ENCODE results near the gene GCNT2. TPM values are rescaled to one million over a fixed set of nuclear protein-coding genes. Genes with fewer than 3 reads are reported as not detected.
"Not testable (repeated sequence)": the region's sequence is repeated elsewhere in the genome, so short reads cannot be mapped to it uniquely, and the experiment has no call there.

GCNT2 gene
- total RNA-seq, 1 experiment from 2014 or later: 51.2 TPM

GRCh38 chr6:10580570-10580969 lies 59.4 kb downstream of the GCNT2 start:
- ChIA-PET CTCF (interaction anchor here (0.6 to 2.3 kb wide), 3 partner anchors 16 to 58 kb away, joined by 3 to 7 read pairs (median 3); no protein-coding TSS in a partner anchor), POLR2A (no interaction called here)
- no peak overlapping the region for H3K4me3 Mint-ChIP-seq
- peaks cover 9% of the 10 kb centered on the region; the same call in 1 of the 2 replicates for H3K36me3 Mint-ChIP-seq
- ATAC-seq (no peak), DNase-seq (ENCODE audit: low spot score) (no peak)
- H3K27ac Mint-ChIP-seq: peak overlapping the region; percentile 93
- peaks cover 77% of the 10 kb centered on the region for H3K4me1 Mint-ChIP-seq
- H3K27me3 Mint-ChIP-seq (ENCODE audit: low read depth): no peaks in the 10 kb centered on the region
- no peaks in the 10 kb centered on the region for H3K9me3 Mint-ChIP-seq
- TF ChIP-seq PRRX2 (CRISPR knock-in tag; IDR thresholded peaks at IDR 0.05) (no peak), TCF7 (CRISPR knock-in tag; IDR thresholded peaks at IDR 0.05; ENCODE audit: low read depth) (no peak), FOXP1 (CRISPR knock-in tag; IDR thresholded peaks at IDR 0.05; ENCODE audit: borderline replicate concordance) (no peak), ZNF138 (CRISPR knock-in tag; conservative IDR thresholded peaks at IDR 0.05) (no peak), ATF2 (CRISPR knock-in tag; IDR thresholded peaks at IDR 0.05; ENCODE audit: borderline replicate concordance, low read depth) (no peak), CREB1 (CRISPR knock-in tag; IDR thresholded peaks at IDR 0.05) (no peak), NFE2L1 (CRISPR knock-in tag; IDR thresholded peaks at IDR 0.05) (no peak), IRF2 (CRISPR knock-in tag; IDR thresholded peaks at IDR 0.05; ENCODE audit: borderline replicate concordance, low read depth) (no peak), JUN (CRISPR knock-in tag; IDR thresholded peaks at IDR 0.05) (no peak)
- TF ChIP-seq, protein P1, sequence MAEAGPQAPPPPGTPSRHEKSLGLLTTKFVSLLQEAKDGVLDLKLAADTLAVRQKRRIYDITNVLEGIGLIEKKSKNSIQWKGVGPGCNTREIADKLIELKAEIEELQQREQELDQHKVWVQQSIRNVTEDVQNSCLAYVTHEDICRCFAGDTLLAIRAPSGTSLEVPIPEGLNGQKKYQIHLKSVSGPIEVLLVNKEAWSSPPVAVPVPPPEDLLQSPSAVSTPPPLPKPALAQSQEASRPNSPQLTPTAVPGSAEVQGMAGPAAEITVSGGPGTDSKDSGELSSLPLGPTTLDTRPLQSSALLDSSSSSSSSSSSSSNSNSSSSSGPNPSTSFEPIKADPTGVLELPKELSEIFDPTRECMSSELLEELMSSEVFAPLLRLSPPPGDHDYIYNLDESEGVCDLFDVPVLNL (CRISPR knock-in tag; IDR thresholded peaks at IDR 0.05; ENCODE audit: borderline replicate concordance, low read depth): no peak
- TF ChIP-seq, protein P2, sequence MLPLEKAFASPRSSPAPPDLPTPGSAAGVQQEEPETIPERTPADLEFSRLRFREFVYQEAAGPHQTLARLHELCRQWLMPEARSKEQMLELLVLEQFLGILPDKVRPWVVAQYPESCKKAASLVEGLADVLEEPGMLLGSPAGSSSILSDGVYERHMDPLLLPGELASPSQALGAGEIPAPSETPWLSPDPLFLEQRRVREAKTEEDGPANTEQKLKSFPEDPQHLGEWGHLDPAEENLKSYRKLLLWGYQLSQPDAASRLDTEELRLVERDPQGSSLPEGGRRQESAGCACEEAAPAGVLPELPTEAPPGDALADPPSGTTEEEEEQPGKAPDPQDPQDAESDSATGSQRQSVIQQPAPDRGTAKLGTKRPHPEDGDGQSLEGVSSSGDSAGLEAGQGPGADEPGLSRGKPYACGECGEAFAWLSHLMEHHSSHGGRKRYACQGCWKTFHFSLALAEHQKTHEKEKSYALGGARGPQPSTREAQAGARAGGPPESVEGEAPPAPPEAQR (CRISPR knock-in tag; IDR thresholded peaks at IDR 0.05): no peak
- TF ChIP-seq, protein P3, sequence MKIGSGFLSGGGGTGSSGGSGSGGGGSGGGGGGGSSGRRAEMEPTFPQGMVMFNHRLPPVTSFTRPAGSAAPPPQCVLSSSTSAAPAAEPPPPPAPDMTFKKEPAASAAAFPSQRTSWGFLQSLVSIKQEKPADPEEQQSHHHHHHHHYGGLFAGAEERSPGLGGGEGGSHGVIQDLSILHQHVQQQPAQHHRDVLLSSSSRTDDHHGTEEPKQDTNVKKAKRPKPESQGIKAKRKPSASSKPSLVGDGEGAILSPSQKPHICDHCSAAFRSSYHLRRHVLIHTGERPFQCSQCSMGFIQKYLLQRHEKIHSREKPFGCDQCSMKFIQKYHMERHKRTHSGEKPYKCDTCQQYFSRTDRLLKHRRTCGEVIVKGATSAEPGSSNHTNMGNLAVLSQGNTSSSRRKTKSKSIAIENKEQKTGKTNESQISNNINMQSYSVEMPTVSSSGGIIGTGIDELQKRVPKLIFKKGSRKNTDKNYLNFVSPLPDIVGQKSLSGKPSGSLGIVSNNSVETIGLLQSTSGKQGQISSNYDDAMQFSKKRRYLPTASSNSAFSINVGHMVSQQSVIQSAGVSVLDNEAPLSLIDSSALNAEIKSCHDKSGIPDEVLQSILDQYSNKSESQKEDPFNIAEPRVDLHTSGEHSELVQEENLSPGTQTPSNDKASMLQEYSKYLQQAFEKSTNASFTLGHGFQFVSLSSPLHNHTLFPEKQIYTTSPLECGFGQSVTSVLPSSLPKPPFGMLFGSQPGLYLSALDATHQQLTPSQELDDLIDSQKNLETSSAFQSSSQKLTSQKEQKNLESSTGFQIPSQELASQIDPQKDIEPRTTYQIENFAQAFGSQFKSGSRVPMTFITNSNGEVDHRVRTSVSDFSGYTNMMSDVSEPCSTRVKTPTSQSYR (CRISPR knock-in tag; IDR thresholded peaks at IDR 0.05): no peak

DNA sequence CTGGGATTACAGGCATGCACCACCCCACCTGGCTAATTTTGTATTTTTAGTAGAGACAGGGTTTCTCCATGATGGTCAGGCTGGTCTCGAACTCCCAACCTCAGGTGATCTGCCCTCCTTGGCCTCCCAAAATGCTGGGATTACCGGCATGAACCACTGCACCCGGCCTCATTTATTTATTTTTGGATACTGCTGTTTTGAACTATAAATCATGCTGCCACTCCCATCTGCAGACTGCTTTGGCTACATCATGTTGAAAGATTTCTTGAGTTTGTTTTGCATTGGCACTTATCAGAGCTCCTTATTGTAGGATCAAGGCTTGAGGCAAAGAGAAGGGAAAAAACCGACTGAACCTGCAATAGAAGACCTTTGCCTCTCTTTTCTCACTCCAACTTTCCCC lies 60.3 kb downstream of the GCNT2 start:
- DNase-seq (ENCODE audit: low spot score); H3K4me3 Mint-ChIP-seq; CTCF ChIA-PET; ATAC-seq; H3K36me3 Mint-ChIP-seq; H3K9me3 Mint-ChIP-seq; H3K27me3 Mint-ChIP-seq (ENCODE audit: low read depth): not testable (repeated sequence)
- H3K4me1 Mint-ChIP-seq: peaks cover 77% of the 10 kb centered on the region
- POLR2A ChIA-PET: interaction anchor here (0.6 kb wide), 1 partner anchor 59 kb away, joined by 4 read pairs; no protein-coding TSS in a partner anchor
- peak overlapping the region; percentile 86 for H3K27ac Mint-ChIP-seq

- Mint-ChIP-seq H3K9me3 (no peaks in the 10 kb centered on the region), H3K4me1 (peaks cover 67% of the 10 kb centered on the region), H3K36me3 (peaks cover 4% of the 10 kb centered on the region; the same call in 1 of the 2 replicates), H3K4me3 (peak overlapping the region; percentile 54), H3K27ac (peak overlapping the region; percentile 99), H3K27me3 (ENCODE audit: low read depth) (no peaks in the 10 kb centered on the region)
- ATAC-seq: peak; percentile 51
- DNase-seq (ENCODE audit: low spot score): peak; percentile 37
- ChIA-PET CTCF (interaction anchor here (1.2 to 1.5 kb wide), 2 partner anchors 10 to 72 kb away, joined by 3 to 5 read pairs; no protein-coding TSS in a partner anchor), POLR2A (interaction anchor here (0.9 to 1.5 kb wide), 4 partner anchors 23 to 140 kb away, joined by 3 to 6 read pairs (median 4); no protein-coding TSS in a partner anchor)
- TF ChIP-seq GRHL2 (CRISPR knock-in tag; IDR thresholded peaks at IDR 0.05; ENCODE audit: insufficient replicate concordance, severe bottlenecking) (no peak), NFYB (CRISPR knock-in tag; conservative IDR thresholded peaks at IDR 0.05; ENCODE audit: low read depth) (no peak), TEAD1 (CRISPR knock-in tag; IDR thresholded peaks at IDR 0.05) (0 out of 2 replicates have a peak, but pooled peaks have one; percentile 5), ZNF423 (CRISPR knock-in tag; IDR thresholded peaks at IDR 0.05) (0 out of 2 replicates have a peak, but pooled peaks have one; percentile 10), PRRX2 (CRISPR knock-in tag; IDR thresholded peaks at IDR 0.05) (no peak), TCF7 (CRISPR knock-in tag; IDR thresholded peaks at IDR 0.05; ENCODE audit: low read depth) (no peak), ZNF416 (CRISPR knock-in tag; IDR thresholded peaks at IDR 0.05) (0 out of 2 replicates have a peak, but pooled peaks have one; percentile 31)
- TF ChIP-seq, protein P4, sequence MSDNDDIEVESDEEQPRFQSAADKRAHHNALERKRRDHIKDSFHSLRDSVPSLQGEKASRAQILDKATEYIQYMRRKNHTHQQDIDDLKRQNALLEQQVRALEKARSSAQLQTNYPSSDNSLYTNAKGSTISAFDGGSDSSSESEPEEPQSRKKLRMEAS (CRISPR knock-in tag; IDR thresholded peaks at IDR 0.05): 0 out of 2 replicates have a peak, but pooled peaks have one; percentile 21
These were observed 61.8 kb downstream of the GCNT2 start for GRCh38 chr6:10582774-10583508.
